ENCODE results near the gene HDAC6. TPM values are rescaled to one million over a fixed set of nuclear protein-coding genes. Genes with fewer than 3 reads are reported as not detected.

Gene HDAC6
- polyA plus RNA-seq, 1 donor (not counting 4 experiments of a cell fraction or from before 2014, with no cell fraction given): 21.9 TPM

DNA sequence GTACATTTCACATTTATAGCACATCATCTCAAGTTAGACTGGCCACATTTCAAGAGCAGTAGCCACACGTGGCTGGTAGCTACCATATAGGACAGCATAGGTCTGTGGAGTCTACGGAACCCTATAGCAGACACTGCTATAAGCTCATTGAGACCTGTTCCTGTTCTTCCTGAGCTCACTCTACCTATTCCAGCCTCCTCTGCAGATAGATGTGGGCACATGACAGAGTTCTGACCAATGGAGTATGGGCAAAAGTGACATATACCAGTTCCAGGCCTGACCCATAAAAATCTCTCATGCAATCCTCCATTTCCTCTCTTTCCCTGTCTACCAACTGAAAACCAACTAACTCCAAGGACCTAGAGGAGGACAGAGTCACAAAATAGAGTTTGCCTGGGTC lies 3.5 kb upstream of the HDAC6 start:
- Histone ChIP-seq H3K9me3 (ENCODE audit: control insufficient read depth, low read depth, low read length) (no peaks in the 10 kb centered on the region), H3K27ac (ENCODE audit: control insufficient read depth, insufficient read depth, low read length) (no peak overlapping the region), H3K4me3 (ENCODE audit: control insufficient read depth in 2 of 3, extremely low read depth in 1 of 3, insufficient read depth in 2 of 3, low read depth in 1 of 3, low read length in 3 of 3) (no peak overlapping the region), H3K4me1 (ENCODE audit: control insufficient read depth, extremely low read depth, insufficient read depth, low read length) (peaks cover 4% of the 10 kb centered on the region), H3K9me1 (ENCODE audit: control insufficient read depth, extremely low read depth, insufficient read depth, low read length) (no peaks in the 10 kb centered on the region), H4K20me1 (ENCODE audit: control insufficient read depth, extremely low read depth, insufficient read depth, low read length) (no peaks in the 10 kb centered on the region), H3K9ac (ENCODE audit: control insufficient read depth, extremely low read depth, insufficient read depth, low read length) (no peak overlapping the region), H3K36me3 (ENCODE audit: control insufficient read depth in 2 of 2, extremely low read depth in 1 of 2, insufficient read depth in 2 of 2, low read length in 2 of 2) (no peaks in the 10 kb centered on the region), H3K4me2 (ENCODE audit: control insufficient read depth, extremely low read depth, insufficient read depth, low read depth, low read length) (no peak overlapping the region), H3K27me3 (ENCODE audit: control insufficient read depth, extremely low read depth, insufficient read depth, low read length) (no peaks in the 10 kb centered on the region), H3K79me2 (ENCODE audit: control insufficient read depth, insufficient read depth, low read length) (no peaks in the 10 kb centered on the region), H2AFZ (ENCODE audit: control insufficient read depth, low read length) (no peak overlapping the region)
- dilution Hi-C loops (cut with MboI; ENCODE audit: extremely low pct_ligation_motif_present, low sequenced_read_pairs): no loop called here
- DNase-seq (ENCODE audit: low read depth, low spot score): no peak
- FAIRE-seq: no peak
- TF ChIP-seq, protein P1, sequence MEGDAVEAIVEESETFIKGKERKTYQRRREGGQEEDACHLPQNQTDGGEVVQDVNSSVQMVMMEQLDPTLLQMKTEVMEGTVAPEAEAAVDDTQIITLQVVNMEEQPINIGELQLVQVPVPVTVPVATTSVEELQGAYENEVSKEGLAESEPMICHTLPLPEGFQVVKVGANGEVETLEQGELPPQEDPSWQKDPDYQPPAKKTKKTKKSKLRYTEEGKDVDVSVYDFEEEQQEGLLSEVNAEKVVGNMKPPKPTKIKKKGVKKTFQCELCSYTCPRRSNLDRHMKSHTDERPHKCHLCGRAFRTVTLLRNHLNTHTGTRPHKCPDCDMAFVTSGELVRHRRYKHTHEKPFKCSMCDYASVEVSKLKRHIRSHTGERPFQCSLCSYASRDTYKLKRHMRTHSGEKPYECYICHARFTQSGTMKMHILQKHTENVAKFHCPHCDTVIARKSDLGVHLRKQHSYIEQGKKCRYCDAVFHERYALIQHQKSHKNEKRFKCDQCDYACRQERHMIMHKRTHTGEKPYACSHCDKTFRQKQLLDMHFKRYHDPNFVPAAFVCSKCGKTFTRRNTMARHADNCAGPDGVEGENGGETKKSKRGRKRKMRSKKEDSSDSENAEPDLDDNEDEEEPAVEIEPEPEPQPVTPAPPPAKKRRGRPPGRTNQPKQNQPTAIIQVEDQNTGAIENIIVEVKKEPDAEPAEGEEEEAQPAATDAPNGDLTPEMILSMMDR (optimal IDR thresholded peaks at IDR 0.05 in 1 of 3, IDR thresholded peaks at IDR 0.05 in 1 of 3, conservative IDR thresholded peaks at IDR 0.05 in 1 of 3; ENCODE audit: extremely low read depth in 1 of 3, insufficient read depth in 2 of 3, low read length in 3 of 3): no peak
- no peak for TF ChIP-seq EZH2 (IDR thresholded peaks at IDR 0.05; ENCODE audit: low read length)

DNA sequence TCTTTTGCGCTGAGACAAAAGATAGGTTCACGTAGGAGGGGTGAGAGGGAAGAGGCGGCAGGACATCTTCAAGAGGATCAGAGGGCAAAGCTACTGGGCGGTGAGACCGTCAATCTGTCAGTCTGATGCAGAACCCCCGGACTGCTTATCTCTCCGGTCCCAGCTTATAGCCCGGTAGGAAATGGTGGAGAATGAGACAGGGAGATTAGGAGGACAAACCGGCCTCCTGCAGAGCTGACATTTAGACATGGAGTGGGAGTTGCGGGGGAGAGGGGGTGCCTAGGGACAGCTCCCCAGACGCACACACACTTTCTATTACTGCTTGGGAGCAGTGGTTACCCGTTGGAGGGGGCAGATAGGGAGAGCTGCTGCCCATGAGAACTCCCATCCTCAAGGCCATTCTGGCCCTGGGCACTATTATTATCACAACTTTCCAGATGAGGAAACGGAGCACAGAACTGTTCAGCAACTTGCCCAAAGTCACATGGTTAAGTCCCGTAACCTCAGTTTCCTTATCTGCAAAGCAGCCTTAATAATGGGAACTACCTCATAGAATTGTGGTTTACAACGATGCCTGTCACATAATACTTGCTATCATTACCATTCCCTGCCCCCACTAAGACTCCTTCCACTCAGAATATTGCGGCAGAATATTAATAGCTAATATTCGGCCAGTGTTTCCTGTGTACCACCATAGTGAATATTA lies 1.1 kb upstream of the HDAC6 start:
- peak overlapping the region; percentile 86 for H3K27ac ChIP-seq (ENCODE audit: control insufficient read depth, insufficient read depth, low read length)
- H3K9me3 ChIP-seq (ENCODE audit: control insufficient read depth, low read depth, low read length): no peaks in the 10 kb centered on the region
- H3K36me3 ChIP-seq (ENCODE audit: control insufficient read depth in 2 of 2, extremely low read depth in 1 of 2, insufficient read depth in 2 of 2, low read length in 2 of 2): peaks cover 0 to 1% of the 10 kb centered on the region in 2 experiments
- H3K4me3 ChIP-seq (ENCODE audit: control insufficient read depth in 2 of 3, extremely low read depth in 1 of 3, insufficient read depth in 2 of 3, low read depth in 1 of 3, low read length in 3 of 3): peak overlapping the region; percentile 52 to 65 (median 62)
- no peaks in the 10 kb centered on the region for H3K79me2 ChIP-seq (ENCODE audit: control insufficient read depth, insufficient read depth, low read length)
- dilution Hi-C loops (cut with MboI; ENCODE audit: extremely low pct_ligation_motif_present, low sequenced_read_pairs): no loop called here
- no peak for TF ChIP-seq EZH2 (IDR thresholded peaks at IDR 0.05; ENCODE audit: low read length)
- TF ChIP-seq, protein P1 (optimal IDR thresholded peaks at IDR 0.05 in 1 of 3, IDR thresholded peaks at IDR 0.05 in 1 of 3, conservative IDR thresholded peaks at IDR 0.05 in 1 of 3; ENCODE audit: extremely low read depth in 1 of 3, insufficient read depth in 2 of 3, low read length in 3 of 3): no peak
- H3K4me2 ChIP-seq (ENCODE audit: control insufficient read depth, extremely low read depth, insufficient read depth, low read depth, low read length): peak overlapping the region; percentile 77
- peak overlapping the region; percentile 84 for H3K9ac ChIP-seq (ENCODE audit: control insufficient read depth, extremely low read depth, insufficient read depth, low read length)
- peak overlapping the region; percentile 91 for H2AFZ ChIP-seq (ENCODE audit: control insufficient read depth, low read length)
- no peaks in the 10 kb centered on the region for H4K20me1 ChIP-seq (ENCODE audit: control insufficient read depth, extremely low read depth, insufficient read depth, low read length)
- H3K27me3 ChIP-seq (ENCODE audit: control insufficient read depth, extremely low read depth, insufficient read depth, low read length): no peaks in the 10 kb centered on the region
- no peak for FAIRE-seq
- no peak for DNase-seq (ENCODE audit: low read depth, low spot score)
- H3K4me1 ChIP-seq (ENCODE audit: control insufficient read depth, extremely low read depth, insufficient read depth, low read length): peaks cover 4% of the 10 kb centered on the region
- no peaks in the 10 kb centered on the region for H3K9me1 ChIP-seq (ENCODE audit: control insufficient read depth, extremely low read depth, insufficient read depth, low read length)

Measured in keratinocyte (primary cell).